Activated naive CD4-positive, alpha-beta T cell treated with anti-CD3 and anti-CD28 coated beads for 36 hours (primary cell): ENCODE results near the gene ADGRE2. TPM values are rescaled to one million over a fixed set of nuclear protein-coding genes. Genes with fewer than 3 reads are reported as not detected.

ENCODE experiments used
- CTCF ChIA-PET: fragments of 350-600 bp; sonication (Branson Sonifier 250); formaldehyde crosslinking; loops from one replicate; lab custom pipeline; 2021; ENCODE audit warnings: antibody characterized with exemption; lab: Charles Lee
- DNase-seq: peaks from one replicate; pipeline ENCODE4 v3.0.0-alpha.2; 2020
- H3K27ac Mint-ChIP-seq: one replicate; pipeline ENCODE4 v1.8.0; 2021; ENCODE audit warnings: mild to moderate bottlenecking, mixed read lengths
- H3K27me3 Mint-ChIP-seq: one replicate; pipeline ENCODE4 v1.8.0; 2021; ENCODE audit warnings: low read depth, mixed read lengths
- H3K36me3 Mint-ChIP-seq: one replicate; pipeline ENCODE4 v1.8.0; 2021; ENCODE audit warnings: low read depth, mixed read lengths
- H3K4me1 Mint-ChIP-seq: one replicate; pipeline ENCODE4 v1.8.0; 2021; ENCODE audit warnings: low read depth, mixed read lengths
- H3K4me3 Mint-ChIP-seq: one replicate; pipeline ENCODE4 v1.8.0; 2021; ENCODE audit warnings: mild to moderate bottlenecking, moderate library complexity, mixed read lengths
- H3K9me3 Mint-ChIP-seq: one replicate; pipeline ENCODE4 v1.8.0; 2021; ENCODE audit warnings: mixed read lengths
- intact Hi-C: fragments of 100-400 bp; cut with micrococcal nuclease; formaldehyde crosslinking; loops from one replicate; pipeline ENCODE4 v1.15.1; 2023
- total RNA-seq, 2 experiments: library from RNA; stranded (reverse); gene quantifications; one replicate each; pipeline ENCODE4 v1.2.3, GENCODE V29; 2021

ADGRE2 gene
- total RNA-seq, 2 experiments from 2014 or later, result 0.40 to 0.45 TPM

DNA sequence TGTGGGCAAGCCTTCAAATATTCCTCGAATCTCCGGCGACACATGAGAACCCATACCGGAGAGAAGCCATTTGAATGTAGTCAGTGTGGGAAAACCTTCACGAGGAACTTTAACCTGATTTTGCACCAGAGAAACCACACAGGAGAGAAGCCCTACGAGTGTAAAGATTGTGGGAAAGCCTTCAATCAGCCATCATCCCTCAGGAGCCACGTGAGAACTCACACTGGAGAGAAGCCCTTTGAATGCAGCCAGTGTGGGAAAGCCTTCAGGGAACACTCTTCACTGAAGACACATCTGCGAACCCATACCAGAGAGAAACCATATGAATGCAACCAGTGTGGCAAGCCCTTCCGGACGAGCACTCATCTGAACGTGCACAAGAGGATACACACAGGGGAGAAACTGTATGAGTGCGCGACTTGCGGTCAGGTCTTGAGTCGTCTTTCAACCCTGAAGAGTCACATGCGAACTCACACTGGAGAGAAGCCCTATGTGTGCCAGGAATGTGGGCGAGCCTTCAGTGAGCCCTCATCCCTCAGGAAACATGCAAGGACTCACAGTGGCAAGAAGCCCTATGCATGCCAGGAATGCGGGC lies 59.7 kb downstream of the ADGRE2 start:
- H3K4me3 Mint-ChIP-seq, result no peak overlapping the region
- DNase-seq, result no peak
- H3K4me1 Mint-ChIP-seq, result no peaks in the 10 kb centered on the region
- peaks cover 80% of the 10 kb centered on the region for H3K9me3 Mint-ChIP-seq
- CTCF ChIA-PET, result no interaction called here
- intact Hi-C loops, result no loop called here
- H3K36me3 Mint-ChIP-seq, result peaks cover 90% of the 10 kb centered on the region
- no peak overlapping the region for H3K27ac Mint-ChIP-seq
- H3K27me3 Mint-ChIP-seq, result no peaks in the 10 kb centered on the region

DNA sequence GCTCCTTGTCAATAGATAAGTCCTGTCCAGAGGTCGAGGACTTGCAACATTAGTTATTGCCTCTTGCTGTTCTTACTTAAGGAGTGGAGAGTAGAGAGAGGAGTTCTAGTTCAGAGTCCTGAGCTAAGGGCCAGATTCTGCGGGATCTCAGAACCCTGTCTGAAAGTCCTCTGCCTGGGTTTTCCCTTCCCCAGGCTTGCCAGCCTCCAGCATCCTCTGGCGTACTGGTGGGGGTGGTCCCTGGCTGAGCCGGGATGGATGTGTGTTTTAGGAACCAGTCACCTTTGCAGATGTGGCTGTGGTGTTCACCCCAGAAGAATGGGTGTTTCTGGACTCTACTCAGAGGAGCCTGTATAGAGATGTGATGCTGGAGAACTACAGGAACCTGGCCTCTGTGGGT lies 62.5 kb downstream of the ADGRE2 start:
- DNase-seq, result no peak
- Mint-ChIP-seq H3K4me3 (no peak overlapping the region), H3K9me3 (peaks cover 79% of the 10 kb centered on the region), H3K4me1 (no peaks in the 10 kb centered on the region), H3K27ac (no peak overlapping the region), H3K36me3 (peaks cover 95% of the 10 kb centered on the region), H3K27me3 (no peaks in the 10 kb centered on the region)
- CTCF ChIA-PET, result no interaction called here
- intact Hi-C loops, result no loop called here

DNA sequence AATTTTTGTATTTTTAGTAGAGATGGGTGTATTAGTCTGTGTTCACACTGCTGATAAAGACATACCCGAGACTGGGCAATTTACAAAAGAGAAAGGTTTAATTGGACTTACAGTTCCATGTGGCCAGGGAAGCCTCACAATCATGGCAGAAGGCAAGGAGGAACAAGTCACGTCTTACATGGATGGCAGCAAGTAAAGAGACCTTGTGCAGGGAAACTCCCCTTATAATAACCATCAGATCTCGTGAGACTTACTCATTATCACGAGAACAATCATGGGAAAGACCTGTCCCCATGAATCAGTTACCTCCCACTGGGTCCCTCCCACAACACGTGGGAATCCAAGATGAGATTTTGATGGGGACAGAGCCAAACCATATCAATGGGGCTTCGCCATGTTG lies 73.9 kb downstream of the ADGRE2 start:
- no peak overlapping the region for H3K4me3 Mint-ChIP-seq
- CTCF ChIA-PET, result no interaction called here
- no peaks in the 10 kb centered on the region for H3K27me3 Mint-ChIP-seq
- DNase-seq, result no peak
- peaks cover 2% of the 10 kb centered on the region for H3K9me3 Mint-ChIP-seq
- intact Hi-C loops, result no loop called here
- H3K36me3 Mint-ChIP-seq, result peaks cover 74% of the 10 kb centered on the region
- H3K27ac Mint-ChIP-seq, result no peak overlapping the region
- no peaks in the 10 kb centered on the region for H3K4me1 Mint-ChIP-seq

DNA sequence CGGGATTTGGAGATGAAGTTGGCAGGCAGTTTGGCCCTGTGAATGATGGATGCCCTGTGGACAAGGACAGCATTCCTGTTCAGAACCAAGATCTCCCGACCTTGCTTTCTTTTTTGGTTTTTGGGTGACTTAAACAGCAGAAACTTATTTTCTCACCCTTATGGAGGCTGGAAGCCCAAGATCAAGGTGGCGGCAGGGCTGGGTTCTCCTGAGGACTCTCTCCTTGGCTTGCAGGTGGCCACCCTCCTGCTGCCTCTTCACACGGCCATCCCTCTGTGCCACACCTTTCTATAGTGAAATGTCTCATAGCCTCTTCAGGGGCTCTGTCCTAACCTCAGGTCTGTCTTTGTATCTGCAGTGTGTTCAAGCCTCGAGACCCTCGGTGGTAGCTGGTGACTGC lies 74.5 kb downstream of the ADGRE2 start:
- peaks cover 2% of the 10 kb centered on the region for H3K9me3 Mint-ChIP-seq
- H3K27ac Mint-ChIP-seq, result no peak overlapping the region

DNA sequence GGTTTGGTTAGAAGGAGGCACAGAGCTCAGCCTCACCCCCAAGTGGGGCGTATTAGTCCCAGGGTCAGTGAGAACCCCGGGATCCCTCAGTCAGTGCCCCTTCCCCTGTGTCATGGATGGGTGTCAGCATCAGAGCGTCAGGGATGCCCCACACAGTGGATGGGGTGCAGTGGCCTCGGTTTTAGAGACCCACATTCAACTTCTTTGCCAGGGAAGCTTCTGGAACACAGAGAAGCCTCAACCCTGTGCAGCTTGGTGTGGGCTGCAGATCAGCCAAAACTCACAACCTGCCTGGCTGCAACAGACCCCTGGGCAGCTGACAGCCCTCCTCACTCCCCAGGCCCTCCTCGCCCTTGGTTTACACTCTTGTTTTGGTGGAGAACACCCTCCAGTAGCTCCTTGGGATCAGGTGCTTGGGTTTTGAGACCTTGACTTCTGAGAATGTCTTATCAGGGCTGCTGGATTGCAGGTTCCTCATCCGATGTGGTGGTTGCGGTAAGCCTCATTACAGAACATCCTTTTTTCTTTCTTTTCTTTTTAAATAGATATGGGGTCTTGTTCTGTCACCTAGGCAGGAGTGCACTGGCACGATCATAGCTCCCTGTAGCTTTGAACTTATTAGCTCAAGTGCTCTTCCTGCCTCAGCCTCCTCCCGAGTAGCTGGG lies 77.5 kb downstream of the ADGRE2 start:
- CTCF ChIA-PET, result interaction anchor here (1.2 to 1.6 kb wide), 2 partner anchors 10 to 15 kb away, joined by 3 to 14 read pairs; no protein-coding TSS in a partner anchor
- intact Hi-C loops, result no loop called here
- Mint-ChIP-seq H3K4me3 (no peak overlapping the region), H3K4me1 (no peaks in the 10 kb centered on the region), H3K27ac (no peak overlapping the region), H3K9me3 (peaks cover 2% of the 10 kb centered on the region), H3K36me3 (peaks cover 60% of the 10 kb centered on the region), H3K27me3 (no peaks in the 10 kb centered on the region)
- DNase-seq, result no peak

More for the DNA sequence above, 74.5 kb downstream of the ADGRE2 start:
- CTCF ChIA-PET, result no interaction called here
- no peak overlapping the region for H3K4me3 Mint-ChIP-seq
- no peaks in the 10 kb centered on the region for H3K4me1 Mint-ChIP-seq
- no peaks in the 10 kb centered on the region for H3K27me3 Mint-ChIP-seq
- intact Hi-C loops, result no loop called here
- no peak for DNase-seq
- peaks cover 72% of the 10 kb centered on the region for H3K36me3 Mint-ChIP-seq

DNA sequence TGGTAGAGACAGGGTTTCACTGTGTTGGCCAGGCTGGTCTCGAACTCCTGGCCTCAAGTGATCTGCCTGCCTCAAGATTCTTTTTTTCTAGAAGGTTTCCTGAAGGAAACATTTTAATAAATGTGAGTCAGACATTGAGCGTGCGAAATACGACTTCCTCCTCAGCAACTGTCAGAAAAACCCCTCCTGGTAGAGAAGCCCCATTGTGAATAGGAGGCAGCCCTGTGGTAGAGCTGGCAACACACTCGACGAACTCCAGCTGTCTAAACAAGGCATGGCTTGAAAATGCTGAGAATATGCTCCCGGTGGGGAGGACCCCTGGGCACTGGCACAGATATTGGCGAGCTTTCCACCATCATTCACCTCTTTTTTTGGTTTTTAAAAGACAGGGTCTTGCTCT lies 78.7 kb downstream of the ADGRE2 start:
- intact Hi-C loops, result no loop called here
- H3K27me3 Mint-ChIP-seq, result no peaks in the 10 kb centered on the region
- no peak for DNase-seq
- no peaks in the 10 kb centered on the region for H3K4me1 Mint-ChIP-seq
- H3K9me3 Mint-ChIP-seq, result peaks cover 2% of the 10 kb centered on the region
- CTCF ChIA-PET, result interaction anchor here (1.6 kb wide), 1 partner anchor 13 kb away, joined by 14 read pairs; no protein-coding TSS in a partner anchor
- no peak overlapping the region for H3K4me3 Mint-ChIP-seq
- H3K36me3 Mint-ChIP-seq, result peaks cover 60% of the 10 kb centered on the region
- H3K27ac Mint-ChIP-seq, result no peak overlapping the region

DNA sequence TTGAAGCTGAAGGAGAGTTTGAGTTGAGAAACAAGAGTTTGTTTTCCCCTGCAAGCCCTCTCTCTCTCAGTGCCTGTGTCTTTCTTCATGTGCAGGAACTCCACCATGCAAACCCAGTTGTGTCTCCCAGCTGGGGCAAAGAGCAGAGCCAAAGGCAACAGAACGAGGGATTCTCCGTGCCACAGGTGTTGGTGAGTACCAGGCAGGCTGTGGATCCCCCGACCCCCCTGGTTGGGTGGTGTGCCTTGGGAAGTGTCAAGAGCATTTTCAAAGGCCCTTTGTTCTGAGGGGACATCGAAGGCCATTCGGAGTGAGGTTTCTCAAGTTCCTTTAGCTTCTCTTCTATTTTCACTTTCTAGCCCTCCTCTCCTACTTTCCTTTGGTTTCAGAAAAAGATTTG lies 82.9 kb downstream of the ADGRE2 start:
- CTCF ChIA-PET, result interaction anchor here (1.4 kb wide), 1 partner anchor 121 kb away, joined by 3 read pairs; no protein-coding TSS in a partner anchor
- H3K4me1 Mint-ChIP-seq, result peaks cover 15% of the 10 kb centered on the region
- H3K27ac Mint-ChIP-seq, result no peak overlapping the region
- no peaks in the 10 kb centered on the region for H3K27me3 Mint-ChIP-seq
- H3K9me3 Mint-ChIP-seq, result no peaks in the 10 kb centered on the region
- intact Hi-C loops, result no loop called here
- DNase-seq, result no peak
- H3K4me3 Mint-ChIP-seq, result no peak overlapping the region
- H3K36me3 Mint-ChIP-seq, result peaks cover 32% of the 10 kb centered on the region

DNA sequence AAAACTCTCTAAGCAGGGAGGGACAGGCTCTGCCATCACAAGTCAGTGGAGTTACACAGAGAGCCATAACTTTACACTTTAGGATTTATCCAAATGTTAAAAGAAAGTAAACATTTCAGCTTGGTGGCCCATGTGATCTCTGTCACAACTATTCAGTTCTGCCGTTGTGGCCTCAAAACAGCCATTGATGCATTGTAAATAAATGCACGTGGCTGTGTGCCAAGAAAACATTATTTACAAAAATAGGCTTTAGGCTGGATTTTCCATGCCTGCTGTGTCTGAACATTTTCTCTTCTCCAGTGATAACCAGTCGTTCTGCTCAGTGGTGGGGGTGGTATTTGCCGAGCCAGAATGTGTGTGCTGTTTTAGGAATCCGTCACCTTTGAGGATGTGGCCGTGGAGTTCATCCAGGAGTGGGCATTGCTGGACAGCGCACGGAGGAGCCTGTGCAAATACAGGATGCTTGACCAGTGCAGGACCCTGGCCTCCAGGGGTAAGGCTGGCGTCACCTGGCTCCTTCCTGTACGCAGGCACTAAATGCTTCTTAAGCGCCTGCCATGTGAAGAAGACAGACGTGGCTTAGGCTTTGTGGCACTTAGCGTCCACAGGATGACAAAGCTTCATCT lies 83.6 kb downstream of the ADGRE2 start:
- Mint-ChIP-seq H3K4me3 (no peak overlapping the region), H3K4me1 (peaks cover 16% of the 10 kb centered on the region), H3K36me3 (peaks cover 26% of the 10 kb centered on the region), H3K27me3 (no peaks in the 10 kb centered on the region), H3K27ac (no peak overlapping the region), H3K9me3 (no peaks in the 10 kb centered on the region)
- intact Hi-C loops, result loop anchor here (5.0 kb wide), 1 partner anchor 683 kb away; the partner anchor contains the start of gene AKAP8
- DNase-seq, result no peak
- CTCF ChIA-PET, result no interaction called here

DNA sequence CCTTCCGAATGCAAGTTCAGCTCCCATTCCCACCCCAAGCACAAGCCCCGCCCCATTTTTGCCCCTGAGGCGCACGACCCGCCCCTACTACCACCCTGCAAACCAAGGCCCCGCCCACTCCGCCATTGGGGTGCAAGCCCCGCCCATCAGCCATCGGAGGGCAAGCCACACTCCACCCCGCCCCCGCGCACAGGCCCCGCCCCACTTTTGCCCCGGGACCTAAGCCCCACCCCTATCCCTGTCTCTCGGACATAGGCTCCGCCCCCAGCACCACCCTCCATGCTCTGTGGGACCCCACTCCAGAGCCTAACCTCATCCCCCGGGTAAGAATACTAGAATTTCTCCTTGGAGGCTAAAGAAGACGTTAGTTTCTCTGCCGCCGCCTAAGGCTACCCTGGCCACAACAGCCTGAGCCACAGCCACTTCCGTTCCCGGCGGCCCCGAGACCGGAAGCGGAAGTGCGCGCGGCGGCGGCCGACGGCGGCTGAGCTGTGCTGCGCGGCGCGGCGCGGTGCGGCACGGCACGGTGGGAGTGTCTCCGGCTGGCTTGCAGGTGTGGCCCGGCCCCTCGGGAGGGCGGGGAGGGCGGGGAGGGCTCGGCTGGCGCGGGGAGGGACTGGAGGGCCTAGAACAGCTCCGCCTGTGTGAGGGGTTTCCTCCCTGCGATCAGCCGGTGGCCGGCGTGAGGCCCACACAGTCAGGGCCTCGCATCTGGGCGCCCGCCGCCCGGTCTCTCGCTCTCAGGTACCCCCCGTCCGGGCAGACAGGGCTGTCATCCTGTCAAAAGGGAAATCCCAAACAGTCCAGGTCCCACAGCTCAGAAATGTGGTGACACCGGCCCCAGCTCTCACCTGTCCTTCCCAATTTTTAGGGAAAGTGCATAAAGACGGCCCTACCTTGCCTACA lies 88.5 kb downstream of the ADGRE2 start, which contains the start of gene ZNF333:
ZNF333 (plus strand) TSS at position 451 of the 906 bp plus-strand sequence. CDS start 3,444 bp downstream, outside the sequence.
- CTCF ChIA-PET, result interaction anchor here (0.7 to 11.1 kb wide), 4 partner anchors 11 to 134 kb away, joined by 3 to 282 read pairs (median 20); partner anchors contain the start of gene NDUFB7
- no peaks in the 10 kb centered on the region for H3K27me3 Mint-ChIP-seq
- peak; percentile 100 for DNase-seq
- no peaks in the 10 kb centered on the region for H3K9me3 Mint-ChIP-seq
- intact Hi-C loops, result loop anchor here (1.0 to 5.0 kb wide), 3 partner anchors 118 to 687 kb away; partner anchors contain the start of genes AKAP8, DNAJB1 and NDUFB7
- peaks cover 5% of the 10 kb centered on the region for H3K36me3 Mint-ChIP-seq
- H3K4me1 Mint-ChIP-seq, result peaks cover 18% of the 10 kb centered on the region
- H3K27ac Mint-ChIP-seq, result peak within 1 kb of the TSS; percentile 99
- peak within 1 kb of the TSS; percentile 96 for H3K4me3 Mint-ChIP-seq

DNA sequence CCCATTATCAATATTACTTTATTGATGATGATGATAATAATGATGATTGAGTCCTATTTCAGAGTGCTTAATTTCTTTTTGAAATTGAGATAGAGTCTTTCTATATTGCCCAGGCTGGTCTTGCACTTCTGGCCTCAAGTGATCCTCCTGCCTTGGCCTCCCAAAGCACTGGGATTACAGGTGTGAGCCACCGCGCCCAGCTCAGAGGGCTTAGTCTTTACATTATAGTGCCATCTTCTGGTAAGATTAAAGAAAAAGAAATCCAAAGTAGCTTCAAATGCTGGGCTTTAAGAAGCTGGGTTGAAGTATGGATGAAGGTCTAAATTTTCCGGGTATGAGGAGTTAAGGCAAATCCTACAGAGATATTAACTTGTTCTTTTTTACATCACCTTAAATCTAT lies 91.9 kb downstream of the ADGRE2 start:
- Mint-ChIP-seq H3K36me3 (no peaks in the 10 kb centered on the region), H3K4me3 (no peak overlapping the region), H3K27ac (no peak overlapping the region), H3K27me3 (no peaks in the 10 kb centered on the region), H3K9me3 (no peaks in the 10 kb centered on the region), H3K4me1 (peaks cover 12% of the 10 kb centered on the region)
- DNase-seq, result peak; percentile 51
- intact Hi-C loops, result loop anchor here (1.0 to 5.0 kb wide), 3 partner anchors 112 to 169 kb away; partner anchors contain the start of gene DNAJB1
- CTCF ChIA-PET, result interaction anchor here (0.6 to 11.1 kb wide), 15 partner anchors 11 to 268 kb away, joined by 3 to 282 read pairs (median 5); partner anchors contain the start of genes ADGRE3 and NDUFB7

DNA sequence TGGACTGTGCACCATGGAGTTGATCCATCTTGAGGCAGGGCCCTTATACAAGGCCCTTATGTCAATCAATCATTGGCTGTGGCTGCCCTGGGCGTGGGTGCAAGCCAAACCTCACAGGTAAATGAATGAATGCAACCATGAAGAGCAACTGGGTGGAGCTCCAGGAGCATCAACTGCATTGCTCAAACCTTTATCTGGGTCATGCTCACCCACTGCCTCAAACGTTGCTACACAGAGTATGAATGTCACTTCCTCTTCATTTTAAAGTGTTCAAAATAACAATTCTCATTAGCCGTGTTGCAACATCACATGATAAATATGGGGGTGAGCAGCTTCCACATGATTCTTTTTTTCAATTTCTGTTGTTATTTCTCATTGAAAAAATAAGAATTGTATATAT lies 94.9 kb downstream of the ADGRE2 start:
- intact Hi-C loops, result no loop called here
- CTCF ChIA-PET, result interaction anchor here (11.1 kb wide), 1 partner anchor 111 kb away, joined by 282 read pairs; the partner anchor contains the start of gene NDUFB7
- no peak overlapping the region for H3K4me3 Mint-ChIP-seq
- no peaks in the 10 kb centered on the region for H3K9me3 Mint-ChIP-seq
- no peak overlapping the region for H3K27ac Mint-ChIP-seq
- no peaks in the 10 kb centered on the region for H3K4me1 Mint-ChIP-seq
- DNase-seq, result no peak
- H3K36me3 Mint-ChIP-seq, result no peaks in the 10 kb centered on the region
- H3K27me3 Mint-ChIP-seq, result no peaks in the 10 kb centered on the region
